SK-N-MC (cell line): Measurements from ENCODE around the gene SFSWAP.
"Not testable (repeated sequence)": the region's sequence is repeated elsewhere in the genome, so short reads cannot be mapped to it uniquely, and the experiment has no call there.

Experiments
- EZH2 ChIP-seq: fragments of 200-600 bp; sonication (generic); IDR thresholded peaks from one replicate; pipeline ENCODE4 v1.6.1; 2017; ENCODE audit warnings: antibody characterized with exemption
- FOXP2 ChIP-seq: optimal IDR thresholded peaks from 2 replicates; pipeline ENCODE3; 2011; ENCODE audit warnings: mild to moderate bottlenecking, moderate library complexity; ENCODE audit not compliant: insufficient read depth; ENCODE audit errors: extremely low read length, control extremely low read depth
- POLR2AphosphoS5 ChIP-seq: IDR thresholded peaks from 2 replicates; pipeline ENCODE4 v1.6.1; 2012; ENCODE audit warnings: mild to moderate bottlenecking, low read depth, low read length, borderline replicate concordance

GRCh38 chr12:131666978-131667601, 43.8 kb upstream of the SFSWAP start:
- not testable (repeated sequence) for TF ChIP-seq POLR2AphosphoS5, EZH2, FOXP2
